Effector CD4-positive, alpha-beta T cell (primary cell): ENCODE data around the gene SH3TC2.

Experiments
- DNase-seq: peaks from one replicate; pipeline ENCODE4 v3.0.0-alpha.2; 2020

The SH3TC2 gene

DNA sequence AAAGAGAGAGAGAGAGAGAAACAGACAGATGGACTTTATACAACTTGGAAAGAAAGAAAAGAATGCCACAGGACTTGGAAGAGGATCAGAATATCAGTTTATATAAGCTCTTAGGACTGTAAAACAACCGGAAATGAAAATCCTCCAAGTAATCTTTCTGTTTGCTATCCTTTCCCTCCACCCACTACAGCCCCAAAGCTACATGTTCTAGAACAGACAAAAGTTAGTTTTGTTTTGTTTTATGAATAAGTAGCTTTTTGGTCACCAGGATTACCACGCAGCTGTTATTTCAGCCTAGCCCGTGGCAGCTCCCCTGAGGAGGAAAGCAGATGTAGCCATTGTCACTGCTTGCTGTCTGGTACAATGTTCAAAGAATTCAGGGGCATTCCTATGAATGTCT, 66.6 kb downstream of the SH3TC2 start:
- no peak for DNase-seq

DNA sequence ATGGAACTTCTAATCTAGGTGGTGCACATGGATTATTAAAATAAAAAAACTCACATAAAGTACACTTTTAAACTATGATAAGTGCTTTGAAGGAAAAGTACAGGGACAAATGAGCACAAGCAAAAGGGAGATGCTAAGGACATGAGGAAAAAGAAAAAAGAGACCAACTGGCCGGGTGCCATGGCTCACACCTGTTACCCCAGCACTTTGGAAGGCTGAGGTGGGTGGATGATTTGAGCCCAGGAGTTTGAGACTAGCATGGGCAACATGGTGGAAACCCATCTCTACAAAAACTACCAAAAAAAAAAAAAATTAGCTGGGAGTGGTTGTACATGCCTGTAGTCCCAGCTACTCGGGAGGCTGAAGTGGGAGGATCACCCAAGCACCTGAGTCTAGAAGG, 67.1 kb downstream of the SH3TC2 start:
- no peak for DNase-seq

- no peak for DNase-seq
Observed at GRCh38 chr5:148993283-148993936, 69.5 kb downstream of the SH3TC2 start.

DNA sequence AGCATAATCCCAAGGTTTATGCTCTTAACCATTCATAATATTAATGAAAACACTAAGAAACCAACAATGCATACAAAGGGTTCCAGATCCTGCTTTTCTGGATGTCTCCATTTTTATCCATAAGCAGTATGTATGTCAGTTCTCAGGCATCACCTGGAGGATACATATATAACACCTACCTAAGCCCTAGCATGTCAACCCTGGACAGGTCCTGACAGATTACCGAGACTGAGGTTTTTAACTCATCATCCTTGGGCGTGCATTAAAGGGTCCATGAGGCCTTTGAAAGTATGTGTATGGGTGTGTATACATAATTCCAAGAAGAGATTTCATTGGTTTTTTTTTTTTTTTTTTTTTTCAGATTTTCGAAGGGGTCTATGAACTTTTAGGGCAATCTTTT, 70.6 kb downstream of the SH3TC2 start:
- DNase-seq, result no peak

DNA sequence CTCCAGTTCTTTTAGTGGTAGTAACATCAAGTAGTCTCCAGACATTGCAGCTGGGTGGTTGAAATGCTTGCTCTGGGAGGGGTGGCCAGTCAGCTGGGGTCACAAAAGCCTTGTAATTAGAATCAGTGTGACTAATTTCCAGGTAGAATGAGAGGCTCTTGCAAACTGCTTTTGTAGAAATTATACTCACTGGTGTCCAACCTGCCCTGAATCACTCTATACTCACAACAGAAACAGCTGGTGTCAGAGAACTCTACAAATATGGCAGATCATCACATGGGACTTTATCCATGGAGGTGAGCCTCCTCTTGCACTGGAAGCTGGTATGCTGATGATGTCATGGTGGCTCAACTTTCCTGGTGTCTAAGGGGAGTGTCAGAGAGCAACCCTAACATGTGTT, 71.3 kb downstream of the SH3TC2 start:
- DNase-seq, result no peak

DNA sequence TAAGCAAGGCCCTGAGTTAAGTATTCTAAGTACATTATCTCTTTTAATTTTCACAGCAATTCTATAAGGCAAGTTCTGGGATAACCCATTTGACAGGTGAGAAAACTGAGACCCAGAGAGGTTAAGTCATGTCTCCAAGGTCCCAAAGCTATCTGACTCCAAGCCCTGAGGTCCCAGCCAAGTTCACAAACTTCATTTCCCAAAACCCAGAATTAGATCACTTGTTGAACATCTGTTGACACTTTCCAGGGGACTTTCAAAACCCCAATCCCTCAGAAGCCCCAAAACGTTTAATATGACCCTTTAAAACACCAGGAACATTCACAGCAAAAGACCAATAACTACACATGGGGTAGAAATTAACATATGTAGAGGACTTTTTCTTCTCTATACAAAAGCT, 72.0 kb downstream of the SH3TC2 start:
- DNase-seq, result no peak

- DNase-seq, result no peak
Observed at GRCh38 chr5:148989567-148989966, 73.3 kb downstream of the SH3TC2 start.

GRCh38 chr5:148988328-148988727, 74.5 kb downstream of the SH3TC2 start:
- DNase-seq, result no peak

DNA sequence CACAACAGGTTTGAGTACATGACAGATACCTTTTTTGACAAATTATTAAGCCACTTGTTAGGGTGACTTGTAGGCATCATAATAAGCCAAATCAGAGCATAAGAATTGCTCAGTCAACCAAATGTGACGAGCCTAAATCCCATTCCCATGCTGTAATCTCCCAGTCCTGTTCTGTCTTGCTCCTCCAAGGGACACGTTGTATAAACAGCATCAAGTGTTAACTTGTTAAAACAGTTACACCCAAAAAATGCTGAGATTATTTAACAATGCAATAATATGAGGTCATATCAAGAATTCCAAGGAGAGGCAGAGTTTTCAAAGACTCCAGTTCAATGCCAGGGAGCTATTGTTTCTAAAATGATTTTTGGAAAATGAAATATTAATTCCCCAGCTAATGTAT, 76.2 kb downstream of the SH3TC2 start:
- DNase-seq, result no peak

GRCh38 chr5:148984345-148984744, 78.5 kb downstream of the SH3TC2 start:
- DNase-seq, result no peak

DNA sequence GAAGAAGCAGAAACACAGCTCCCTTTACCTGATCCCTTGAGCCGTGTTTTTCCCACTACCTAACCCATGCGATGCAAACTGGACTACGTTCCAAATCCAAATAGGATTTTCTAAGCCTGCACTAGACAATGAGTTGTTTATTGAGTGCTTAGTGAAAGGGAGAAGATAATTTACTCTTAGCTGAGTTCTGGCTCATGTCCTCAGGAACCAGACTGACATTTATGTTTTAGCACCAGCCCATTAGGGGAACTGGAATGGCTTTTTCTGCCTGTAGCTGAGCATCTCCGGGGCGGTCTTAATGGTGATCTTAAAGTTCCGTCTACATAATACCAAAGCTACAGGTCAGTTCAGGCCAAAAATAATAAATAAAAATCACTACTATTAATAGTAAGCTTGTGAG, 81.5 kb downstream of the SH3TC2 start:
- no peak for DNase-seq

GRCh38 chr5:148980731-148981130, 82.1 kb downstream of the SH3TC2 start:
- DNase-seq, result no peak

DNA sequence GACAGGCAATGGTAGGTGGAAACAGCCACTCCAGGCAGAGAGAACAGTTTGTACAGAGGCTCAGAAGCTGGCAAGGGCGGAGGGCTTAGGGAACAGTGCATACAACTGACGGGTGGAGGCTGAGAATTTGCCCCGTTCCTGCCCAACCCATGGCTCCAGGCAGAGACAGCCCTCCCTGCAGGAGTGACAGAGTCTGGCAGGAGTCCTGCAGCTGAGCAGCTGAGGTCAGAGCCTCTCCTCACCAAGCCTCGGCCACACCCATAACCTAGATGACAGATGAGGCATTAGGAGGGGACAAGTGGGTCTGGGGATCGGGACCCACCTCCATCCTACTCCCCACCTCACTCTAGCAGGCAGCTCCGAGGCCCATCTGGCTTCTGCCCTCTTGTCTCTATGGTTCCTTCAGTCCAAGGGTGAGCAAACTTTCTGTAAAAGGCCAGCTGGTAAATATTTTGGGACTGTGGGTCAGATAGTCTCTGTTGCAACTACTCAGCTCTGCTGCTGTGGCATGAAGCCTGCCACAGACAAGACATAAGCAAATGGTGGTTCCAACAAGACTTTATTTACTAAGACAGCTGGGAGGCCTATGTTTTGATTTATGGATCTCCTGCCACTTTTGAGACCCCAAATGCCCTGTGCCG, 83.7 kb downstream of the SH3TC2 start:
- no peak for DNase-seq

DNA sequence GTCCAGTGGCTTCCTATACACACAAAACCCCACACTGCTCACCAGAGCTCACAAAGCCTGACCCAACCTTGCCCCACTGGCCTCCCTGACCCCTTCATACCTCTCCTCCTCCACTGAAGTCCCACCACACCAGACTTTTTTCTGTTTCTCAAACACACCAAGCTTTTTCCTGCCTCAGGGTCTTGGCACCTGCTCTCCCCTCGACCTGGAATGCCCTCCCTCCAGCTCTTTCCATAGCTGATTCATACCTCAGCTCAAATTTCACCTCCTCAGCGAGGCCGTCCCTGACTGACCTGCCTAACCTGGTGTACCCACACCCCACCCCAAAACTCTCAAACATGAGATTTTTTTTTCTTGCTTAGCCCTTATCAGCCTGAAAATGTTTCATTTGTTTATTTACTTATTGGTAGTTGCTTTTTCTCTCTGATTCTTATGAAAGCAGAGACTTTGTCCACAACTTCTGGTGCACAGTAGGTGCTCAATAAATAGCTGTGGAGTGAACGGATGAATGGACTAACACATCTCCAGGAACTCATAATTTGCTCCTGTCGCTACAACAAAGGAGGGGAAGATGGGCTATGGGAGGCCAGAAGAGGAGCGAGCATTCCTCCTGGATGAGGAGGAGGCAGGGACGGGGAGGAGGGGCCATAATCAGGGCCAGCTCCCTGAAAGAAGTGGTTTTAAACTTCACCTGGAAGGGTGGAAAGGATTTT, 84.3 kb downstream of the SH3TC2 start:
- DNase-seq, result no peak

DNA sequence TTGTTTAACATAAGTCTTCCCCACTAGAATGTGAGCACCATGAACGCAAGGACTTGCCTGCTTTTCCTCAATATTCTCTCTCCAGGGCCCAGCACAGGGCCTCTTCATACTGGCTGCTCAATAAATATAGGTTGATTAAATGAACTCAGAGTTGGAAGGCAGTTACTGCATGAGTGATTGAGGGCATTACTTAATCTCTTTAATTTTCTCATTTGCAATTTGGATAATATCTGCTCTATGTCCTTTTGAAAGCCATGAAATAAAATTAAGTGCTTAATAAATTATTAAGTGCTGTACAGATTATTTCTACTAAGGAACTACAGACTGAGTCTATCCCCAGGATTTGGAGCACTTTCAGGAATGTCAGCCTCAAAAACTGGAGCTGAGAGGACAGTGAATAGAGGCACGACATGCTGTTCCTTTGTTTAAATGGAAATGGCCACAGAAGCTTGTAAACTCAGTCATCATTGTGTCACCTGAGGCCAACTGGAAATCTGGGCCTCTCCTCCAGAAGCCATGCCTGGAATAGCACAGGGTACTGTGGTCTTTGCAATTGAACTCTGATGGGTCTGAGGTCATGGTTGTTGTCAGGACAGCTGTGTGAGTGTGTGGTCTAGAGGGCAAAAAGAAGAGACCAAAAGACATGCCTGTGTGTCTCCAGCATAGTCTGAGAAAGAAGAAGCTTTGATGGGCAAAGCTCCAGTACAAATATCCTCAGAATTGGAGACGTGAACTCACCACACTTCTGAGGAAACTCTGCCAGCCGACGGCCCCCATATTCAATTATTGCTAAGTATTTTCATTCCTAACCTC, 86.1 kb downstream of the SH3TC2 start:
- DNase-seq, result no peak

GRCh38 chr5:148974642-148975327, 88.1 kb downstream of the SH3TC2 start:
- DNase-seq, result no peak

DNA sequence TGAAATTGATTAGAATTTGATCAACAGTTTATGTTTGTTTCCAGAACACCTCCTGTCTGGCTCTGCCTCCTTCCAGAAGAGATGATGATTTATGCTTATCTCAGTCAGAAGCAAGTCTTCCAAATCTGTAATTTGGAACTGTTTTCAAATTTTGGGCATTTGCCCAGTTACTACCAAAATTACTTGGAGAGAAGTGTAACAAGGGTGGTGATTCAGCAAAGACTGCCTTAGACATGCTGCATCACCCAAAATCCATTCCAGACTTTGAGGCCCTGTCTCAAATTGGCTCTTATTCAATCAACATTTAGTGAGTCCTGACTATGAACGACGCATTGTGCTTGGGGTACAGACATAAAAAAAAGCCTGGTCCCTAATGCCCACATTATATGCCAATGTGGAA, 89.4 kb downstream of the SH3TC2 start:
- no peak for DNase-seq

DNA sequence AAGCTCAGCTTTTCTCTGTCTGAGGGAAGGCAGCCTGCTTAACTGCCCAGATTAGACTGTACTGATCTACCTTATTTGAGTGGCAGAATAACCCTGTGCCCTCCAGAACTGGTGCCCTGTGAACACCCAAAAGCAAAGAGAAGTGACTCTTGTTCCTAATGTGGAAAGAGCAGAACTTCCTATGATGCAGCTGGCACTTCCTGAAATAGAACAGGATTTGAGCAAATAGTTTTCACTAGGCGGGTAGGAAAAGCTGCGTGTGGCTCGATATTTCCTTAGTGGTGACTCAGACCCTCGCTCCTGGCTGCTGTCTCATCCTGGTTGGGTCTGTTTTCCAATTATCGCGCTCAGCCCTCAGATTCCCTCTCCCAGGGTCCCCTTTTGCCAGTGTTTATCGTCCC, 89.9 kb downstream of the SH3TC2 start:
- DNase-seq, result no peak

DNA sequence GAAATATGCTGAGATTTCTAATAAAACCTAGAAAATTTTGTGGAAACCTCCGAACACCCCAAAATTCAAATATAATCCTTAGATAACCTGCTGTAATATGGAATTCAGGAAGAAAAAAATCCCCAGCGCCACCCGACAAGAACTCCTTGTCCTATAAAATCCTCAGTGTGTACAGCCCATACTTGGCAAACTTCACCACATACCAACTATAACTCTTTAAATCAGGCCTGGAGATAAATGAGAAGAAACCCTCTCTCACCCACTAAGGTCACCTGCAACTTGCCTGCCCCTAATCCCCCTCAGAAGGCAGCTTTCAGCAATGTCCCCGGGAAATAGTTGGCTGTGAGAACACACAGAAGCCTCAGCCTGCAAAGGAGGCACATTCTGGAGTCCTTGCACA, 90.5 kb downstream of the SH3TC2 start:
- no peak for DNase-seq

DNA sequence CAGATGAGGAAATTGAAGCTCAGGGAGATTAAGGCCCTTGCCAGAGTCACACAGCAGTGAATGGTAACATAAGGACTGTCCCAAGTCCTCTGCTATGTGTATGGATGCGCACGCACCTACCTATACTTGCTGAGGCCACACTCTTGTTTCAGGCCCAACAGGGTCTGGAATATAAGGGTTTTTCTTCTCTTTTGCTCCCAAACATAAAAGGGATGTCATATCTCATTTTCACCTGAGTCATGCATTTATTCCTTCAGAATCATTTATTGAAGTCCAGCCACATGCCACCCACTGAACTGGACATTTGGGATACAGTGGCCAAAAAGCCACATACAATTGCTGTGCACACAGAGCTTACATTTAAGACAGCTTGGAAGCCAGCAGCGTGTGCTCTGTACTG, 92.0 kb downstream of the SH3TC2 start:
- no peak for DNase-seq

DNA sequence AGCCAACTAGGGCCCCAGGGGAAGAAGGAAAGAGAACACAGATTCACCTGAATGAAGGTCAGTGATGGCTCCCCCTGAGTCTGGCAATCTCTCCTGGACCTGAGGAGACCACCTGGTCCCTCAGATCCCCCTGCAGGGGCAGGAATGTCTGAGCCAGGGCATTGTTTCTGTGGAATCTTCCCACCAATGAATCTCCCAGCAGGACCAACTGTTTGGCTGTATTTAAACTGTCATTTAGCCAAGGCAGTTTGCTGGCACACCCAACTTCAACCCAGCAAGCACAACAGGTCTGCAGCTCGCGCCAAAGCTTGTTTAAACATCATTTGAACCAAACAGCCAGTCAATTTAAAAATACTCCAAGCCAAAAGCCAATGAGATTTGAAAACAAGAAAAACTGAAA, 92.6 kb downstream of the SH3TC2 start:
- DNase-seq, result no peak

DNA sequence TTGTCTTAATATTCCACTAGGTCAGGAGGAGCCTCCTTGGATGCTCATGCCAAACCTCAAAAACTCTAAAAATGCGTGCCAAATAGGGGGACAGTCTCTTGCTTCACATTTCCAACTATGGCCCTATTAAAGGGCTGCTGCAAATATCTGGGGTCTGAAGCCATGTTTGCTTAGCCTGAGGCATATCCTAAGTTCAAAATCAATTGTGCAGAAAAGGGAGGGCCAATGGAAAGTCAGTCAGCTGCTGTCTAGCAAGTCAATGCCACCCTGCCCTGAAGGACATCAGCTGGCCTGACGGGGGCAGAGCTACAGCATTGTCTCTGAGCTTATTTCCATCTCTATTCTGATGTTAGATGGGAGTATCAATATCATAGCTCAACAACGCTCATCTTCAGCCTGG, 93.6 kb downstream of the SH3TC2 start:
- DNase-seq, result no peak

DNA sequence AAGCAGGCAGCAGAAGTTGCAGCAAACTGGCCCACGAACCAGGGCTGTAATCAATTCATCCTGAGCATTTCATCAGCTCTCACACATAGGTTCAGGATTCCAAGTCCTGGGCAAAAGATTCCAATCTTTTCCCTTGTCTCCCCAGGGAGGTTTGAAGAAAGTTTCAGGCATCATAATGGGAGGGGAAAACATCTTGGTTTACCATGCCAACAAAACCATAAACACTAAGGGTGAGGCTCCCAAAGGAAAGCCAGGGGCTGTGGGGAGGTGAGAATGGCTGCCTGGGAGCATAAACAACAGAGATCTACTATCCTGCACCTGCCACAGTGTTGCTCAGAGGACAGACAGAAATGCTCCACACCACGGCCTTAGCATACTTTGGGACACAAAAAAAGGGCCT, 94.6 kb downstream of the SH3TC2 start:
- no peak for DNase-seq
